Fibroblast of skin of scalp (primary cell): ENCODE results near the gene USP15.
"Not testable (repeated sequence)": the region's sequence is repeated elsewhere in the genome, so short reads cannot be mapped to it uniquely, and the experiment has no call there.

Source experiments
- DNase-seq: peaks from one replicate; pipeline ENCODE4 v3.0.0-alpha.2; 2013

The USP15 gene

GRCh38 chr12:62331306-62331705, 71.1 kb downstream of the USP15 start:
- DNase-seq = peak; percentile 6

DNA sequence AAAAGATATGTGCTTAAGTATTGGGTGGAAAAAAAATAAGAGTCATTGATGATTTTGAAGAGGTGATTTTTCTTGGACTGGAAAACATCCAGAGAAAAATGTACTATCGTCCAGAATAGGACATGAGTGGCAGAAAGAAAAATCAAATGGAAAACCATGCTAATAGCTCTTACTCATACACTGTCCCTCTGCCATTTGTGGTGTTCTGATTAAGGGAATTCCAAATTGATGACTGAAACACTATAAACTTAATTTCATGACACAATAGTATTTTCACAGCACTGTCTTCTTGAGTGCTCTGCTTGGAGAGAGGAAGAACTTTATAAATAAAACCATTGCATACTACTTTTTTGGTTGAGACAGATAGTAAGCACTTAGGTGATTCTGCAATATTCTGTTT, 72.4 kb downstream of the USP15 start:
- no peak for DNase-seq

DNA sequence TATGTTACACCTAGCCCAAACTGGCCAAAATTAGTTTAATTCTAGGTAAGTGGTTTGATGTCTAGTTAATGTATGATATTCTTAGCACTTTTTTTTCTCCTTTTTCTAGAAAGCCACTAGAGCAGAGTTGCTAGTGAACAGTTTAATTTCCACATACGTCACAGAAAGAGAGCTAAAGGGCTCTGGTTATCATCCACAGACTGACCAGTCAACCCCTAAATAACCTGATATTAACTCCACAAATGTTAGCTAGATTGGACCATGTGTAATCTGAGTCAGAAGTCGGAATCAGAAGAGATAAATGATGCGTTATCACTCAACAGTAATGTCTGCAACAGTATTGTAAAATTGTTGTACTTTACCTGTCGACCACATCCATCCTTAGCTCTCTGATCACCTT, 74.9 kb downstream of the USP15 start:
- DNase-seq = no peak

GRCh38 chr12:62335796-62336195, 75.6 kb downstream of the USP15 start:
- DNase-seq = no peak

GRCh38 chr12:62337643-62338042, 77.4 kb downstream of the USP15 start:
- DNase-seq = not testable (repeated sequence)

GRCh38 chr12:62342614-62343303, 82.6 kb downstream of the USP15 start:
- DNase-seq = not testable (repeated sequence)

DNA sequence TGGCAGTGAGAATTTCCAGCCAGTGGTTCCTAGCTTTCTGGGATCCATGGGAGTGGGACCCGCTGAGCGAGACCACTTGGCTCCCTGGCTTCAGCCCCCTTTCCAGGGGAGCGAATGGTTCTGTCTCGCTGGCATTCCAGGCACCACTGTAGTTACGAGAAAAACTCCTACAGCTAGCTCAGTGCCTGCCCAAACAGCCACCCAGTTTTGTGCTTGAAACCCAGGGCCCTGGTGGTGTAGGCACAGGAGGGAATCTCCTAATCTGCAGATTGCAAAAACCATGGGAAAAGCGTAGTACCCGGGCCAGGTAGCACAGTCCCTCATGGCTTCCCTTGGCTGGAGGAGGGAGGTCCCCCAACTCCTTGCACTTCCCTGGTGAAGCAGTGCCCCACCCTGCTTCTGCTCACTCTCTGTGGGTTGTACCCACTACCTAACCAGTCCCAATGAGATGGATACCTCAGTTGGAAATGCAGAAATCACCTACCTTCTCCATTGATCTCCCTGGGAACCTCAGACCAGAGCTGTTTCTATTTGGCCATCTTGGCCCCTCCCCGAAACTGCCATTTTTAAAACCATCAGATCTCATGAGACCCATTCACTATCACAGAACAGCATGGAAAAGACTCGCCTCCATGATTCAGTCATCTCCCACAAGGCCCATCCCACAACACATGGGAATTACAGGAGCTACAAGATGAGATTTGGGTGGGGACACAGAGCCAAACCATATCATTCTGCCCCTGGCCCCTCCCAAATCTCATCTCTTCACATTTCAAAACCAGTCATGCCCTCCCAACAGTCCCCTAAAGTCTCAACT, 83.3 kb downstream of the USP15 start:
- not testable (repeated sequence) for DNase-seq

DNA sequence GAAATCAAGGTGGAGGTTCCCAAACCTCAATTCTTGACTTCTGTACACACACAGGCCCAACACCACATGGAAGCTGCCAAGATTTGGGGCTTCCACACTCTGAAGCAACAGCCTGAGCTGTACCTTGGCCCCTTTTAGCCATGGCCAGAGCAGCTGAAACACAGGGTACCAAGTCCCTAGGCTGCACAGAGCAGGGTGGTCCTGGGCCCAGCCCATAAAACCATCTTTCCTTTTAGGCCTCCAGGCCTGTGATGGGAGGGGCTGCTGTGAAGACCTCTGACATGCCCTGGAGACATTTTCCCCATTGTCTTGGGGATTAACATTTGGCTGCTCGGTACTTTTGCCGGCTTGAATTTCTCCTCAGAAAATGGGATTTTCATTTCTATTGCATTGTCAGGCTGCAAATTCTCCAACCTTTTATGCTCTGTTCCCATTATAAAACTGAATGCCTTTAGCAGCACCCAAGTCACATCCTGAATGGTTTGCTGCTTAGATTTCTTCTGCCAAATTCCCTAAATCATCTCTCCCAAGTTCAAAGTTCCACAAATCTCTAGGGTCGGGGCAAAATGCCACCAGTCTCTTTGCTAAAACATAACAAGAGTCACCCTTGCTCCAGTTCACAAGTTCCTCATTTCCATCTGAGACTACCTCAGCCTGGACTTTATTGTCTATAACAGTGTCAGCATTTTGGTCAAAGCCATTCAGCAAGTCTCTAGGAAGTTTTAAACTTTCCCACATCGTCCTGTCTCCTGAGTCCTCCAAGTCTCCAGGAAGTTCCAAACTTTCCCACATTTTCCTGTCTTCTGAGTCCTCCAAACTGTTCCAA, 84.7 kb downstream of the USP15 start:
- not testable (repeated sequence) for DNase-seq

DNA sequence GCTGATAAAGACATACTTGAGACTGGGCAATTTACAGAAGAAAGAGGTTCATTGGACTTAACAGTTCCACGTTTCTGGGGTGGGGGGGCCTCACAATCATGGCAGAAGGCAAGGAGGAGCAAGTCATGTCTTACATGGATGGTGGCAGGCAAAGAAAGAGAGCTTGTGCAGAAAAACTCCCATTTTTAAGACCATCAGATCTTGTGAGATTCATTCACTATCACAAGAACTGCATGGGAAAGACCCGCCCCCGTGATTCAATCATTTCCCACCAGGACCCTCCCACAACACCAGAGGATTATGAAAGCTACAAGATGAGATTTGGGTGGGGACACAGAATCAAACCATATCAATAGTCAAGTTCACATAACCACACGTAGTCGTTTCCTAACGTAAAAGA, 85.5 kb downstream of the USP15 start:
- DNase-seq = no peak

- no peak for DNase-seq
Observed at GRCh38 chr12:62346817-62347216, 86.6 kb downstream of the USP15 start.

DNA sequence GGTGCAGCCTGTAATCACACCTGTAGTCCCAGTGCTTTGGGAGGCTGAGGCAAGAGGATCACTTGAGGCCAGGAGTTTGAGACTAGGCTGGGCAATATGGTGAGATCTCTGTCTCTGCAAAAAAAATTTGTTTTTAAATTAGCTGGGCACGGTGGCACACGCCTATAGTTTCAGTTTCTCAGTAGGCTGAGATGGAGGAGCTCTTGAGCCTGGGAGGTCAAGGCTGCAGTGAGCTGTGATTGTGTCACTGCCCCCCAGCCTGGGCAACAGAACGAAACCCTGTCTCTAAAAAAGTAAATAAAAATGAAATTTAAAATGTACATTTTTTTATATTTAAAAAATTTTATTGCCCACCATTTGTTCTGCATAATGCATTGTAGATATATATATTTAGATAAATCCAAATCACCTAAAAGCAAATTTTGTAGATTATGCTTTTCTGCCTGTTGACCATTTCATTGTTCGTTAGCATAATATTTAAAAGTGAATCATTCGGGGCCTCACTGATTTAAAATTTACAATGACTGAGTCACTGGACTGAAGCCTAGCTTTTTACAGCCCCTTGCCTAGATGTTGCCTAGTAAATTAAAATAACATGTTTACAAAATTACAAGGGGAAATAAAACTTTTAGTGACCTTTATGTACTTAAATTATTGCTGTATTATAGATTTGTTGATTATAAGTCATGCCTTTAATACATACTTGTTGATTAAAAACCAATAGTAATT, 87.9 kb downstream of the USP15 start:
- DNase-seq = no peak

- no peak for DNase-seq
Observed at GRCh38 chr12:62350554-62350953, 90.3 kb downstream of the USP15 start.

- DNase-seq = no peak
Observed at GRCh38 chr12:62351326-62351725, 91.1 kb downstream of the USP15 start.

DNA sequence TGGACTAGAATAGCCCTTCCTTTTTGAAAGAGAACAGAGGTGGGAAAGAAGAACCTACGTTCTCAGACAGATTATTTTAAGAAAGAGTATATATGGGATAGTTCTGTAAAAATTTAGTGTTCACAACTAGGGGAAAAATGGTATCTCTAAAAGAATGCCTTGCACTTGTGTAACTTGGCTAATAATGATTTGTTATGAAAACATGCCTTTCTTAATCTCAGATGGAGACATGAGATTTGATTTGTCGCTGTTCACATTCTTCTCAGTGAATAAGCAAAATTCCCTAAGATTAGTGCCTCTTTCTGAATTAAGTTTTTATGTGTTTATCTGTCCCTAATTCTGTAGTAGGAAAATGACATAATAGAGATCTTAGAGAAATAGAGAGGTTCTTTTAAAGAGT, 100.8 kb downstream of the USP15 start:
- peak; percentile 12 for DNase-seq

- DNase-seq = no peak
Observed at GRCh38 chr12:62363506-62363905, 103.3 kb downstream of the USP15 start.

GRCh38 chr12:62364697-62365096, 104.5 kb downstream of the USP15 start:
- not testable (repeated sequence) for DNase-seq

DNA sequence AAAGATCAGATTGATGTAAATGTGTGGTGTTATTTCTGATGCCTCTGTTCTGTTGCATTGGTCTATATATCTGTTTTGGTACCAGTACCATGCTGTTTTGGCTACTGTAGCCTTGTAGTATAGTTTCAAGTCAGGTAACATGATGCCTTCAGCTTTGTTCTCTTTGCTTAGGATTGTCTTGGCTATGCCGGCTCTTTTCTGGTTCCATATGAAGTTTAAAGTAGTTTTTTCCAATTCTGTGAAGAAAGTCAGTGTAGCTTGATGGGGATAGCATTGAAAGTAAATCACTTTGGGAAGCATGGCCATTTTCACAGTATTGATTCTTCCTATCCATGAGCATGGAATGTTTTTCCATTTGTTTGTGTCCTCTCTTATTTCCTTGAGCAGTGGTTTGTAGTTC, 105.6 kb downstream of the USP15 start:
- not testable (repeated sequence) for DNase-seq

DNA sequence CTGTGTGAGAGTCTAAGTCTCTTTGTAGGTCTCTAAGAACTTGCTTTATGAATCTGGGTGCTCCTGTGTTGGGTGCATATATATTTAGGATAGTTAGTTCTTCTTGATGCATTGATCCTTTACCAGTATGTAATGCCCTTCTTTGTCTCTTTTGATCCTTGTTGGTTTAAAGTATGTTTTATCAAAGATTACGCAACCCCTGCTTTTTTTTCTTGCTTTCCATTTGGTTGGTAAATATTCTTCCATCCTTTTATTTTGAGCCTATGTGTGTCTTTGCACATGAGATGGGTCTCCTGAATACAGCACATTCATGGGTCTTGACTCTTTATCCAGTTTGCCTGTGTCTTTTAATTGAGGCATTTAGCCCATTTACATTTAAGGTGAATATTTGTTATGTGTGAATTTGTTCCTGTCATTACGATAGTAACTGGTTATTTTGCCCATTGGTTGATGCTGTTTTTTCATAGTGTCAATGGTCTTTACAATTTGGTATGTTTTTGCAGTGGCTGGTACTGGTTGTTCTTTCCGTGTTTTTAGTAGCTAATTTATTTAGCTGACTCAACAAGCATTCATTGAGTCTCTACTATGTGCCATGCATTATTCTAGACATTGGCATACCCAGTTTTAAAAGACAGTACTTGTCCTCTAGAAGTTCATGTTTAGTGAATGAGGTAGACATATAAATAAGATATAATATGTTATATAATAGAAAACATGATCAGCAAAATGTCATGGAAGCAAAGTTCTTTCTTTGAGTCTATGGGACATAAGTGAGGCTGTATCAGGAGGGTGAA, 108.4 kb downstream of the USP15 start:
- not testable (repeated sequence) for DNase-seq

GRCh38 chr12:62370189-62370588, 110.0 kb downstream of the USP15 start:
- no peak for DNase-seq

GRCh38 chr12:62371661-62372060, 111.5 kb downstream of the USP15 start:
- no peak for DNase-seq

DNA sequence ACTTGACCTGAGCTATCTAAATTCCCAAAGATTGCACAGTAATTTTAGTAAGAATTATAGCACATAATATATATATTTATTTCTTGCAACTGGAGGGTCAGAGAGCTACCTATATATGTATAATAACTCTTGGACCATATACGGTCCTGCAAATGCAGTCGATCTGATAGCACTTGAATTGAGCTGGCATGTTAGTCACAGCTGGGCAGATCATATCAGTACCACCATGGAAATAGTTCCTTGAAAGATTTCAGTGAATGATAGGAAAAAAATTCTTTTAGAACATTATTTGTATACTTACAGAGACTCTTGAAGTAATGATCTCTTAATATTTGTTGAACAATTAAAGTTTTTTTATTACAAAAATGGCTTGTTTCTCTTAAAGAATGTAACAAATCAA, 111.9 kb downstream of the USP15 start:
- DNase-seq = no peak

DNA sequence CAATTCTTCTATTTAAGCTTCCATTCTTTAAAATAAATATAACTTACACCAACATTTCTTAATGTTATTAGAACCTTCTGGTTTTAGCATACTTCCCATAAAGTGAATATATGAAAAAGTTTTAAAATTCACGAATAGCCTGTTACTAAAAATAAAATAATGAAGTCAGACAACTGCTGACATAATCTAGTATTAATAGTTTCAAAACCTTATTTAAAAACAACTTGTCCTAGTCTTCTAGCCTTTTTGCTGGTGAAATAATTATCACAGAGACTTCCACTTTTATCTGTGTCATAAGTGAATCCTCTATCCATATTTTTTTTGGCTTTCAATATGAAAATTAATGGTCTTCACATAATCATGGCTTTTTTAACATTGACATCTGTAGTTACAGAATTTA, 112.6 kb downstream of the USP15 start:
- no peak for DNase-seq
